C4-2B (cell line): ENCODE measurements around the gene MYCN.

ENCODE experiments used
- ZFX ChIP-seq: fragments of 450-650 bp; IDR thresholded peaks from 2 replicates; pipeline ENCODE4 v1.6.1; 2017
- TF ChIP-seq, protein P1 (sequence below): fragments of 450-650 bp; conservative IDR thresholded peaks from 2 replicates; pipeline ENCODE4 v1.5.1; 2017; ENCODE audit warnings: mild to moderate bottlenecking

DNA sequence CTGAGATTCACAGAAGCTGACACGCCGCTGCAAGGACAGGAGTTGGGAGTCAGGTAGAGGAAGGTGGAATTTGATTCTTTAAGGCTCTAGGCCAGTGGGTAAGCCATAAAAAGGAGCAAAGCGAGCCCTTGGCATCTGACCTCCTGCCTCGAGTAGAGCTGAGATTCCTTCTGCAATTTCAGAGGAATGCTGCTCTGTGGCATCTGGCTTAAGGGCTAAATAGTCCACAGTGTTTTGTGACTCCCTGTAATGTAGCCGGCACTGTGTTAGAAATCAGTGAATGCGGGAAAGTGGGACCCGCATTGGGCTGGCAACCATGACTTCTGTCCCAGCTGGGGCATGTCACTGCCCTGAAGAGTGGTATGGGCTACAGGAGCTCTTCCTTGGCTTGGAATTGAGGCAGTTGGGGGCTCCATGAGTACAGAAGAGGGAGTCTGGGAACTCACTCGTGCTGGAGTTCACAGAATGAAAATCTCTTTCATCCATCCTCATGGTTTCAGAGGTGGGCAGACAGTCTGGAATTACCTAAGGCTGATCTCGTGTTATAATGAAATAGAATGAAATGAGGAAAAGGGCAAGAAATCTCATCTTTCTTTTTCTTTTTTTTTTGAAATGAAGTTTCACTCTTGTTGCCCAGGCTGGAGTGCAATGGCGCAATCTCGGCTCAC lies 12.7 kb upstream of the MYCN start:
- TF ChIP-seq, protein P1, sequence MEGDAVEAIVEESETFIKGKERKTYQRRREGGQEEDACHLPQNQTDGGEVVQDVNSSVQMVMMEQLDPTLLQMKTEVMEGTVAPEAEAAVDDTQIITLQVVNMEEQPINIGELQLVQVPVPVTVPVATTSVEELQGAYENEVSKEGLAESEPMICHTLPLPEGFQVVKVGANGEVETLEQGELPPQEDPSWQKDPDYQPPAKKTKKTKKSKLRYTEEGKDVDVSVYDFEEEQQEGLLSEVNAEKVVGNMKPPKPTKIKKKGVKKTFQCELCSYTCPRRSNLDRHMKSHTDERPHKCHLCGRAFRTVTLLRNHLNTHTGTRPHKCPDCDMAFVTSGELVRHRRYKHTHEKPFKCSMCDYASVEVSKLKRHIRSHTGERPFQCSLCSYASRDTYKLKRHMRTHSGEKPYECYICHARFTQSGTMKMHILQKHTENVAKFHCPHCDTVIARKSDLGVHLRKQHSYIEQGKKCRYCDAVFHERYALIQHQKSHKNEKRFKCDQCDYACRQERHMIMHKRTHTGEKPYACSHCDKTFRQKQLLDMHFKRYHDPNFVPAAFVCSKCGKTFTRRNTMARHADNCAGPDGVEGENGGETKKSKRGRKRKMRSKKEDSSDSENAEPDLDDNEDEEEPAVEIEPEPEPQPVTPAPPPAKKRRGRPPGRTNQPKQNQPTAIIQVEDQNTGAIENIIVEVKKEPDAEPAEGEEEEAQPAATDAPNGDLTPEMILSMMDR = no peak
- no peak for TF ChIP-seq ZFX
